ENCODE data around the gene TBX21.

The TBX21 gene

GRCh38 chr17:47776330-47777197, 43.5 kb downstream of the TBX21 start:
- peak; percentile 77 for DNase-seq (ENCODE audit: low spot score)
- in situ Hi-C loops (cut with MboI; ENCODE audit: low sequenced_read_pairs, unreplicated experiment): loop anchor here (25.0 kb wide), 1 partner anchor 414 kb away; no protein-coding TSS in a partner anchor
- TF ChIP-seq CTCF (IDR thresholded peaks at IDR 0.05; ENCODE audit: borderline replicate concordance, control extremely low read depth, extremely low read depth, insufficient read depth, missing control alignments): peak; percentile 67

- in situ Hi-C loops (cut with MboI; ENCODE audit: low sequenced_read_pairs, unreplicated experiment): loop anchor here (25.0 kb wide), 1 partner anchor 416 kb away; no protein-coding TSS in a partner anchor
- no peak for TF ChIP-seq CTCF (IDR thresholded peaks at IDR 0.05; ENCODE audit: borderline replicate concordance, control extremely low read depth, extremely low read depth, insufficient read depth, missing control alignments)
- no peak for DNase-seq (ENCODE audit: low spot score)
Measured at GRCh38 chr17:47778184-47778635, 45.2 kb downstream of the TBX21 start.

GRCh38 chr17:47781397-47781796, 48.4 kb downstream of the TBX21 start:
- in situ Hi-C loops (cut with MboI; ENCODE audit: low sequenced_read_pairs, unreplicated experiment): loop anchor here (25.0 kb wide), 1 partner anchor 419 kb away; no protein-coding TSS in a partner anchor
- no peak for DNase-seq (ENCODE audit: low spot score)
- TF ChIP-seq CTCF (IDR thresholded peaks at IDR 0.05; ENCODE audit: borderline replicate concordance, control extremely low read depth, extremely low read depth, insufficient read depth, missing control alignments): no peak

- in situ Hi-C loops (cut with MboI; ENCODE audit: low sequenced_read_pairs, unreplicated experiment): loop anchor here (25.0 kb wide), 1 partner anchor 423 kb away; no protein-coding TSS in a partner anchor
- TF ChIP-seq CTCF (IDR thresholded peaks at IDR 0.05; ENCODE audit: borderline replicate concordance, control extremely low read depth, extremely low read depth, insufficient read depth, missing control alignments): no peak
- DNase-seq (ENCODE audit: low spot score): no peak
Measured at GRCh38 chr17:47785538-47786123, 52.6 kb downstream of the TBX21 start.

- in situ Hi-C loops (cut with MboI; ENCODE audit: low sequenced_read_pairs, unreplicated experiment): loop anchor here (10.0 to 25.0 kb wide), 2 partner anchors 95 to 428 kb away; partner anchors contain the start of gene TBKBP1
- peak; percentile 86 for DNase-seq (ENCODE audit: low spot score)
- TF ChIP-seq CTCF (IDR thresholded peaks at IDR 0.05; ENCODE audit: borderline replicate concordance, control extremely low read depth, extremely low read depth, insufficient read depth, missing control alignments): peak; percentile 54
Measured at GRCh38 chr17:47789611-47790561, 56.9 kb downstream of the TBX21 start.

Data from GM13976 (cell line).